Stimulated activated CD8-positive, alpha-beta memory T cell treated with anti-CD3 and anti-CD28 coated beads, Interleukin-7, amount 100 ng/mL, for 48 hours (primary cell): ENCODE data around the gene CRACR2B.

ENCODE experiments used
- DNase-seq, 2 donors: peaks; one replicate each; pipeline ENCODE4 v3.0.0-alpha.2; 2020; ENCODE audit warnings: low read depth in 1 of 2; ENCODE audit errors: extremely low read depth in 1 of 2

Gene CRACR2B

GRCh38 chr11:865462-866430 lies 38.0 kb downstream of the CRACR2B start:
- no peak for DNase-seq

- DNase-seq, result no peak
These were observed 38.8 kb downstream of the CRACR2B start for GRCh38 chr11:866481-866880.

GRCh38 chr11:867856-868358 lies 40.2 kb downstream of the CRACR2B start:
- no peak for DNase-seq

- no peak for DNase-seq
These were observed 40.7 kb downstream of the CRACR2B start for GRCh38 chr11:868394-868793.

- no peak for DNase-seq
These were observed 41.1 kb downstream of the CRACR2B start for GRCh38 chr11:868802-869201.

GRCh38 chr11:869399-870126 lies 41.8 kb downstream of the CRACR2B start:
- DNase-seq, result no peak

GRCh38 chr11:870127-870413 lies 42.4 kb downstream of the CRACR2B start:
- no peak for DNase-seq

GRCh38 chr11:870418-870817 lies 42.7 kb downstream of the CRACR2B start:
- DNase-seq, result no peak

GRCh38 chr11:871472-871871 lies 43.8 kb downstream of the CRACR2B start:
- no peak for DNase-seq

- DNase-seq, result no peak
These were observed 45.1 kb downstream of the CRACR2B start for GRCh38 chr11:872799-873198.

GRCh38 chr11:873706-874105 lies 46.0 kb downstream of the CRACR2B start:
- no peak for DNase-seq

- no peak for DNase-seq
These were observed 47.5 kb downstream of the CRACR2B start for GRCh38 chr11:875203-875602.

GRCh38 chr11:875769-876301 lies 48.1 kb downstream of the CRACR2B start:
- DNase-seq, result no peak

- DNase-seq, result no peak
These were observed 48.8 kb downstream of the CRACR2B start for GRCh38 chr11:876545-876944.

- peak; percentile 13 to 20 for DNase-seq
These were observed 49.8 kb downstream of the CRACR2B start for GRCh38 chr11:877565-877964.

GRCh38 chr11:880447-880846 lies 52.7 kb downstream of the CRACR2B start:
- no peak for DNase-seq
